Natural killer cell (primary cell): ENCODE results near the gene PYROXD2. TPM values are rescaled to one million over a fixed set of nuclear protein-coding genes. Genes with fewer than 3 reads are reported as not detected.

ENCODE experiments used
- ATAC-seq, 3 donors: fragments of 150-1000 bp in 2 of 3; fragments of 200-7000 bp in 1 of 3; cut with Tn5 transposase; 1 replicate in 1 of 3; 2 replicates in 2 of 3; pipeline ENCODE4 v1.10.0; 2021; ENCODE audit warnings: mild to moderate bottlenecking in 2 of 3, moderate library complexity in 2 of 3
- DNase-seq, 2 donors: peaks; one replicate each; pipeline versions ENCODE4 v3.0.0 to v3.0.0-alpha.2; 2013 to 2021; ENCODE audit warnings: mixed read lengths in 1 of 2
- H3K27ac ChIP-seq: one replicate; pipeline ENCODE4 v1.5.1; 2013; ENCODE audit warnings: mild to moderate bottlenecking, low read length
- H3K27me3 ChIP-seq: one replicate; pipeline ENCODE4 v1.6.1; 2013; ENCODE audit warnings: low read length; ENCODE audit not compliant: control insufficient read depth, insufficient read depth
- H3K36me3 ChIP-seq: one replicate; pipeline ENCODE4 v1.6.1; 2013; ENCODE audit warnings: low read length; ENCODE audit not compliant: control insufficient read depth, insufficient read depth
- H3K4me1 ChIP-seq: one replicate; pipeline ENCODE4 v1.6.1; 2013; ENCODE audit warnings: low read length; ENCODE audit not compliant: control insufficient read depth, insufficient read depth
- H3K4me3 ChIP-seq: one replicate; pipeline ENCODE4 v1.5.1; 2013; ENCODE audit warnings: low read length
- H3K9me3 ChIP-seq: one replicate; pipeline ENCODE4 v1.6.1; 2013; ENCODE audit warnings: low read length; ENCODE audit not compliant: control insufficient read depth, insufficient read depth
- H3K27ac Mint-ChIP-seq, 2 donors: one replicate each; pipeline ENCODE4 v1.8.0; 2022; ENCODE audit warnings: mild to moderate bottlenecking in 2 of 2, mixed read lengths in 2 of 2, moderate library complexity in 1 of 2
- H3K27me3 Mint-ChIP-seq, 2 donors: one replicate each; pipeline ENCODE4 v1.8.0; 2022; ENCODE audit warnings: low read depth in 2 of 2, mixed read lengths in 2 of 2
- H3K36me3 Mint-ChIP-seq: one replicate; pipeline ENCODE4 v1.8.0; 2022; ENCODE audit warnings: mixed read lengths
- H3K4me1 Mint-ChIP-seq, 2 donors: one replicate each; pipeline ENCODE4 v1.8.0; 2022; ENCODE audit warnings: mixed read lengths in 2 of 2
- H3K4me3 Mint-ChIP-seq: one replicate; pipeline ENCODE4 v1.8.0; 2022; ENCODE audit warnings: mild to moderate bottlenecking, moderate library complexity, mixed read lengths
- H3K9me3 Mint-ChIP-seq, 2 donors: one replicate each; pipeline ENCODE4 v1.8.0; 2022; ENCODE audit warnings: mixed read lengths in 2 of 2
- WGBS: methylation state at CpG from one replicate; pipeline ENCODE4 v1.1.7; 2013; ENCODE audit warnings: missing lambda C conversion rate; ENCODE audit not compliant: insufficient coverage; 5-methylcytosine and 5-hydroxymethylcytosine counted together
- intact Hi-C: fragments of 100-400 bp; cut with micrococcal nuclease; formaldehyde crosslinking; loops from one replicate; pipeline ENCODE4 v1.14.2; 2022
- total RNA-seq, 4 donors: library from RNA; stranded (reverse); fragments of 120-200 nt in 1 of 4; gene quantifications; one replicate each; pipeline versions ENCODE4 v1.2.3 to v1.2.4, GENCODE V29; 2013 to 2022
- TF ChIP-seq, protein P1 (sequence below): fragments of 200-600 bp; IDR thresholded peaks from one replicate; pipeline ENCODE4 v1.8.0; 2022; ENCODE audit warnings: antibody characterized with exemption

PYROXD2 gene
- total RNA-seq, 3 donors from 2014 or later (not counting 1 experiment from before 2014, with no cell fraction given): 20.8 to 28.2 (median 28.0) TPM

DNA sequence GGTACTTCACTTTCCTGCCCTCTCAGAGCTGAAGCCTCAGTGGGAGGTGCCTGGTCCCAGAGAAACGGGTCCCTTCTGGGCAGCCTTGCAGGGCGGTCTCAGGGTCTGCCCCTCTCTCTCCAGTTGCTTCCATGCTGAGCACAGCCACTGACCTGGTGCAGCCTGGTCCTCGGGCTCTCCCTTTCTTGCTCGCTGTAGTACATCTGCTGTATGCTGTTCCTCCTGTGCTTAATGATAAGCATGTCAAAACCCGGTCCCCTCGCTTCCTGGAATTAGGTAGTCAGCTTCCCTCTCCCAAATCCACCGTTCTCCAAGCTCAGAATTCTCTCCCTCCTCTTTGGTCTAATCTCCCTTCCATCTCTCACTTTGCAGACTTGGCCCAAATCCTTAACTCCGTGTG, 42.7 kb upstream of the PYROXD2 start:
- Histone ChIP-seq H3K27ac (no peak overlapping the region), H3K4me3 (no peak overlapping the region), H3K9me3 (no peaks in the 10 kb centered on the region), H3K27me3 (no peaks in the 10 kb centered on the region), H3K4me1 (no peaks in the 10 kb centered on the region), H3K36me3 (no peaks in the 10 kb centered on the region)
- Mint-ChIP-seq H3K36me3 (no peaks in the 10 kb centered on the region), H3K4me3 (no peak overlapping the region), H3K27me3 (peaks cover 20 to 31% of the 10 kb centered on the region in 2 donors), H3K9me3 (no peaks in the 10 kb centered on the region), H3K27ac (no peak overlapping the region), H3K4me1 (no peaks in the 10 kb centered on the region)
- TF ChIP-seq, protein P1, sequence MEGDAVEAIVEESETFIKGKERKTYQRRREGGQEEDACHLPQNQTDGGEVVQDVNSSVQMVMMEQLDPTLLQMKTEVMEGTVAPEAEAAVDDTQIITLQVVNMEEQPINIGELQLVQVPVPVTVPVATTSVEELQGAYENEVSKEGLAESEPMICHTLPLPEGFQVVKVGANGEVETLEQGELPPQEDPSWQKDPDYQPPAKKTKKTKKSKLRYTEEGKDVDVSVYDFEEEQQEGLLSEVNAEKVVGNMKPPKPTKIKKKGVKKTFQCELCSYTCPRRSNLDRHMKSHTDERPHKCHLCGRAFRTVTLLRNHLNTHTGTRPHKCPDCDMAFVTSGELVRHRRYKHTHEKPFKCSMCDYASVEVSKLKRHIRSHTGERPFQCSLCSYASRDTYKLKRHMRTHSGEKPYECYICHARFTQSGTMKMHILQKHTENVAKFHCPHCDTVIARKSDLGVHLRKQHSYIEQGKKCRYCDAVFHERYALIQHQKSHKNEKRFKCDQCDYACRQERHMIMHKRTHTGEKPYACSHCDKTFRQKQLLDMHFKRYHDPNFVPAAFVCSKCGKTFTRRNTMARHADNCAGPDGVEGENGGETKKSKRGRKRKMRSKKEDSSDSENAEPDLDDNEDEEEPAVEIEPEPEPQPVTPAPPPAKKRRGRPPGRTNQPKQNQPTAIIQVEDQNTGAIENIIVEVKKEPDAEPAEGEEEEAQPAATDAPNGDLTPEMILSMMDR: no peak
- intact Hi-C loops: no loop called here
- ATAC-seq (no peak), DNase-seq (no peak)
- 68% methylated on average over 8 of the region's 8 CpGs for WGBS

DNA sequence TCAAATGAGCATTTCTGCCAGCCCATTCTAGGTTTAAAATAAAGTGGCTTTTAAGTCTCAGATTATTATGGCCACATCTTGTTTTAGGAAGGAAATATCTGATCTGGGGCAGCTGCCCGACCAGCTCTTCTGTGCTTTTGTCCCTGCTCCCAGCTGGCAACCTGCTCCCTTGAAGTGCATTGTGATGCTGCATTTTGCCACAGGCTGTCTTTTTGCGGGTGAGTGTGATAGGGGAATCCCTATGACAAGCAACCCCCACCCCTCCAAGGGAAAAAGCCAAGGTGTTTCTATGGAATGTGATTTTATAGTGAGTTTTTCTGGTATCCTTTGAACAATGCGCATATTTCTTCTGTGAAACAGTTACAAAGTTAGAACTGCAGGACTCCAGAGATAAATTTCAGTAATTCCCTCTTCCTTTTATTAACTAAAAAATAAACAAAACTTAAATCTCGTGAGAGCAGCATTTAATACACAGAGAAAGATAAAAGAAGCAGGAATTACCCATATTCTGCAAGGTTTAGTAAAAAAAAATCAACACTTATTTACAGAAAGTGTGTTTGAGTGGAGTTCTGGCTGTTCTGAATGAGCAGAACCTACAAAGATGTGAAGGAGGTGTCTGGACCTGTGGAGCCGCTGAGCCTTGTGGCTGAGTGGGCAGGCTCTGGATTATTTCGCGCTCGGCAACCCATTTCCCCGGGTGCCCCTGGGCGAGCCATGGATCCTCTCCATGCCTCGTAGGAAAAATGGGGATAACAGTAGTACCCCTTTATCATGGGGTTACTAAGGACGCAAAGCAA, 41.9 kb upstream of the PYROXD2 start:
- Mint-ChIP-seq H3K36me3 (no peaks in the 10 kb centered on the region), H3K4me3 (no peak overlapping the region), H3K27ac (no peak overlapping the region), H3K4me1 (no peaks in the 10 kb centered on the region), H3K27me3 (peaks cover 23 to 38% of the 10 kb centered on the region in 2 donors), H3K9me3 (no peaks in the 10 kb centered on the region)
- DNase-seq: no peak
- no peaks in the 10 kb centered on the region for H3K27me3 ChIP-seq
- TF ChIP-seq, protein P1: no peak
- intact Hi-C loops: no loop called here
- H3K4me3 ChIP-seq: no peak overlapping the region
- WGBS: 90% methylated on average over 10 of the region's 12 CpGs
- no peak for ATAC-seq
- no peaks in the 10 kb centered on the region for H3K9me3 ChIP-seq
- H3K4me1 ChIP-seq: no peaks in the 10 kb centered on the region
- no peaks in the 10 kb centered on the region for H3K36me3 ChIP-seq
- H3K27ac ChIP-seq: no peak overlapping the region

DNA sequence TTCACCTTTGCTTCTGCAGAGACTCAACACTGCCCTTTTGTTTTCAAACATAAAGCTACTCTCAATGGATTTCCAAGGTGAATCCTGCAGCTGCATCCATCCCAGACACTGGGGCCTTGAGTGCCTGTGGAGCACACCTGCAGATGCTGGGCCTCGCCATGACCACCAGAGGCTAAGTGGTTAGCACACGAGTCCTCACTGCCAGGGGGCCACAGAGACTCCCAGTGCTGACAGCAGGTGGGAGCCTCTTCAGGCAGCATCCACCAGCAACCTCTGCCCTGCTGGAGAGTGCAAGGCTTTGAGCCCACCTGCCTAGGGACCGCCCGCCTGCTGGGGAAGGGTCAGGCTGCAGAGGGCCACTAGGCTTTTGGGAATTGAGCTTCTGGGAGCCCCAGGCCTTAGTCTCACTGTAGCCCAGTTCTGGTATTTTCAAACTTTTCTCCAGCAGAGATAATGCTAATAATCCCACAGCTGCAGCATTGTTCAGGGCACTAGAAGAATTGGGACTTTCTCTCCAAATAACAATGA, 41.1 kb upstream of the PYROXD2 start:
- Mint-ChIP-seq H3K4me3 (no peak overlapping the region), H3K4me1 (no peaks in the 10 kb centered on the region), H3K27ac (no peak overlapping the region), H3K9me3 (no peaks in the 10 kb centered on the region), H3K36me3 (no peaks in the 10 kb centered on the region), H3K27me3 (peaks cover 25 to 43% of the 10 kb centered on the region in 2 donors)
- DNase-seq: no peak
- ATAC-seq: no peak
- intact Hi-C loops: no loop called here
- Histone ChIP-seq H3K4me3 (no peak overlapping the region), H3K4me1 (no peaks in the 10 kb centered on the region), H3K27me3 (no peaks in the 10 kb centered on the region), H3K36me3 (no peaks in the 10 kb centered on the region), H3K27ac (no peak overlapping the region), H3K9me3 (no peaks in the 10 kb centered on the region)
- TF ChIP-seq, protein P1: no peak
- 84% methylated on average over 4 of the region's 4 CpGs for WGBS
